ENCODE measurements around the gene SENP1. TPM values are rescaled to one million over a fixed set of nuclear protein-coding genes. Genes with fewer than 3 reads are reported as not detected.

The SENP1 gene
- total RNA-seq, 1 donor from 2014 or later, result 13.4 TPM

- ATAC-seq, result no peak
Observed at GRCh38 chr12:48063530-48063929, 42.3 kb downstream of the SENP1 start.

- no peak for ATAC-seq
Observed at GRCh38 chr12:48061938-48062719, 43.8 kb downstream of the SENP1 start.

GRCh38 chr12:48060474-48060873 is 45.4 kb downstream of the SENP1 start:
- ATAC-seq, result no peak

- ATAC-seq, result no peak
Observed at GRCh38 chr12:48058771-48059170, 47.1 kb downstream of the SENP1 start.

- no peak for ATAC-seq
Observed at GRCh38 chr12:48054955-48055821, 50.7 kb downstream of the SENP1 start.

- no peak for ATAC-seq
Observed at GRCh38 chr12:48053883-48054282, 52.0 kb downstream of the SENP1 start.

- ATAC-seq, result no peak
Observed at GRCh38 chr12:48053122-48053521, 52.8 kb downstream of the SENP1 start.

GRCh38 chr12:48051681-48052080 is 54.2 kb downstream of the SENP1 start:
- ATAC-seq, result no peak

GRCh38 chr12:48050174-48050573 is 55.7 kb downstream of the SENP1 start:
- ATAC-seq, result no peak

- ATAC-seq, result no peak
Observed at GRCh38 chr12:48045965-48046518, 59.8 kb downstream of the SENP1 start.

- ATAC-seq, result no peak
Observed at GRCh38 chr12:48045061-48045846, 60.6 kb downstream of the SENP1 start.

GRCh38 chr12:48044396-48044795 is 61.5 kb downstream of the SENP1 start:
- ATAC-seq, result no peak

- no peak for ATAC-seq
Observed at GRCh38 chr12:48043771-48044170, 62.1 kb downstream of the SENP1 start.

GRCh38 chr12:48041591-48042423 is 64.1 kb downstream of the SENP1 start:
- ATAC-seq, result no peak

- ATAC-seq, result no peak
Observed at GRCh38 chr12:48040354-48040753, 65.5 kb downstream of the SENP1 start.

GRCh38 chr12:48039151-48039550 is 66.7 kb downstream of the SENP1 start:
- no peak for ATAC-seq

- ATAC-seq, result no peak
Observed at GRCh38 chr12:48038085-48038484, 67.8 kb downstream of the SENP1 start.

GRCh38 chr12:48037267-48037915 is 68.5 kb downstream of the SENP1 start:
- ATAC-seq, result no peak

- no peak for ATAC-seq
Observed at GRCh38 chr12:48036818-48037217, 69.1 kb downstream of the SENP1 start.

GRCh38 chr12:48034835-48035805 is 70.8 kb downstream of the SENP1 start:
- no peak for ATAC-seq

All from esophagus mucosa (tissue), 1 donor.